WTC11 (cell line): ENCODE data around the gene MED15.

Source experiments
- CTCF ChIP-seq: fragments of 200-600 bp; IDR thresholded peaks from 2 replicates; pipeline ENCODE4 v1.8.0; 2022; ENCODE audit warnings: antibody characterized with exemption
- IRF1 ChIP-seq: sonication (generic); formaldehyde crosslinking; IDR thresholded peaks from 2 replicates; pipeline ENCODE4 v1.8.0; 2023; ENCODE audit warnings: missing genetic modification reagents
- KAT7 ChIP-seq: sonication (generic); formaldehyde crosslinking; IDR thresholded peaks from 2 replicates; pipeline ENCODE4 v1.8.1; 2023; ENCODE audit warnings: missing genetic modification reagents, mild to moderate bottlenecking, borderline replicate concordance
- NR1H2 ChIP-seq: sonication (generic); formaldehyde crosslinking; IDR thresholded peaks from 2 replicates; pipeline ENCODE4 v1.9.0; 2021; ENCODE audit warnings: mild to moderate bottlenecking, moderate library complexity, missing genetic modification reagents
- ZNF138 ChIP-seq: sonication (generic); formaldehyde crosslinking; conservative IDR thresholded peaks from 2 replicates; pipeline ENCODE4 v1.8.1; 2022; ENCODE audit warnings: mild to moderate bottlenecking, moderate library complexity, missing genetic modification reagents

GRCh38 chr22:20561882-20562281, 54.5 kb downstream of the MED15 start:
- no peak for TF ChIP-seq CTCF
- no peak for TF ChIP-seq KAT7 (CRISPR knock-in tag)
- TF ChIP-seq NR1H2 (CRISPR knock-in tag), result no peak
- no peak for TF ChIP-seq ZNF138 (CRISPR knock-in tag)
- no peak for TF ChIP-seq IRF1 (CRISPR knock-in tag)
